Kidney (tissue), 14 donors: ENCODE measurements around the gene EIF4B. TPM values are rescaled to one million over a fixed set of nuclear protein-coding genes. Genes with fewer than 3 reads are reported as not detected.

Experiments used
- DNase-seq, 5 donors: peaks; one replicate each; pipeline ENCODE4 v3.0.0-alpha.2; 2013 to 2020
- FAIRE-seq: peaks from 2 replicates; lab custom pipeline; 2012; peaks lifted over from hg19 to GRCh38; lab: Jason Lieb, UNC
- H3K27ac ChIP-seq, 2 donors: one replicate each; pipeline ENCODE4 v1.7.0; 2013; ENCODE audit warnings: low read depth in 2 of 2, low read length in 2 of 2, inconsistent platforms in 1 of 2
- H3K27me3 ChIP-seq: one replicate; pipeline ENCODE4 v1.7.1; 2013; ENCODE audit warnings: low read length, inconsistent platforms; ENCODE audit not compliant: control insufficient read depth, insufficient read depth
- H3K36me3 ChIP-seq, 3 donors: one replicate each; pipeline versions ENCODE4 v1.7.0 to v1.7.1; 2013; ENCODE audit warnings: low read length in 3 of 3, control low read depth in 1 of 3, inconsistent platforms in 1 of 3; ENCODE audit not compliant: insufficient read depth in 3 of 3, control insufficient read depth in 2 of 3
- H3K4me1 ChIP-seq, 3 donors: one replicate each; pipeline versions ENCODE4 v1.7.0 to v1.7.1; 2013; ENCODE audit warnings: low read length in 3 of 3, inconsistent platforms in 1 of 3, low read depth in 1 of 3; ENCODE audit not compliant: control insufficient read depth in 2 of 3, insufficient read depth in 2 of 3
- H3K4me3 ChIP-seq, 3 donors: one replicate each; pipeline versions ENCODE4 v1.7.0 to v1.8.1; 2013; ENCODE audit warnings: low read length in 3 of 3, control low read depth in 1 of 3, inconsistent platforms in 1 of 3
- H3K9ac ChIP-seq, 3 donors: one replicate each; pipeline versions ENCODE4 v1.7.0 to v1.7.1; 2013; ENCODE audit warnings: low read length in 3 of 3, control low read depth in 1 of 3, inconsistent platforms in 1 of 3
- H3K9me3 ChIP-seq, 3 donors: one replicate each; pipeline versions ENCODE4 v1.7.0 to v1.7.1; 2013; ENCODE audit warnings: low read length in 3 of 3, control low read depth in 1 of 3, inconsistent platforms in 1 of 3; ENCODE audit not compliant: control insufficient read depth in 2 of 3, insufficient read depth in 1 of 3
- intact Hi-C: fragments of 100-400 bp; cut with DNase I; formaldehyde crosslinking; loops from one replicate; pipeline ENCODE4 v1.11.1; 2022
- polyA plus RNA-seq: library from polyadenylated mRNA; stranded (reverse); fragments of 350-450 nt; fragmentation: Illumina TruSeq; extraction: RNeasy Lipid Tissue Mini Kit (QIAGEN cat#74804); gene quantifications from one replicate; pipeline ENCODE4 v1.2.3, GENCODE V29; 2014; ENCODE audit warnings: low read depth, low replicate concordance; ENCODE audit not compliant: insufficient read depth
- total RNA-seq: library from RNA; stranded (reverse); fragmentation: NEBNext Ultra II Directional; extraction: Animal tissue kit (Norgen Biotek cat#: 25700); gene quantifications from one replicate; pipeline ENCODE4 v1.2.1, GENCODE V29; 2021
- TF ChIP-seq, protein P1 (sequence below): IDR thresholded peaks from 3 replicates; pipeline ENCODE4 v1.5.1; 2012; ENCODE audit warnings: mild to moderate bottlenecking, moderate library complexity, borderline replicate concordance; ENCODE audit not compliant: insufficient read depth; ENCODE audit errors: extremely low read depth
- donor health status: control.
- donor health status: control.
- donor health status: control.
- donor health status: control.
- donor health status: control.
- donor health status: DM: yes; HTN: yes; CAD: no.
- donor health status: Normal renal cell carcinoma (clear cell type).

Gene EIF4B
- total and polyA plus RNA-seq, 2 donors from 2014 or later: 114 to 417 TPM

- Histone ChIP-seq H3K27ac (no peak overlapping the region), H3K27me3 (no peaks in the 10 kb centered on the region), H3K4me1 (peaks cover 0 to 9% (median 0%) of the 10 kb centered on the region in 3 donors), H3K9ac (no peak overlapping the region), H3K9me3 (no peaks in the 10 kb centered on the region), H3K36me3 (no peaks in the 10 kb centered on the region), H3K4me3 (no peak overlapping the region)
- FAIRE-seq (no peak), DNase-seq (peak in 2 of 5 donors; percentile 55 to 58)
- TF ChIP-seq, protein P1, sequence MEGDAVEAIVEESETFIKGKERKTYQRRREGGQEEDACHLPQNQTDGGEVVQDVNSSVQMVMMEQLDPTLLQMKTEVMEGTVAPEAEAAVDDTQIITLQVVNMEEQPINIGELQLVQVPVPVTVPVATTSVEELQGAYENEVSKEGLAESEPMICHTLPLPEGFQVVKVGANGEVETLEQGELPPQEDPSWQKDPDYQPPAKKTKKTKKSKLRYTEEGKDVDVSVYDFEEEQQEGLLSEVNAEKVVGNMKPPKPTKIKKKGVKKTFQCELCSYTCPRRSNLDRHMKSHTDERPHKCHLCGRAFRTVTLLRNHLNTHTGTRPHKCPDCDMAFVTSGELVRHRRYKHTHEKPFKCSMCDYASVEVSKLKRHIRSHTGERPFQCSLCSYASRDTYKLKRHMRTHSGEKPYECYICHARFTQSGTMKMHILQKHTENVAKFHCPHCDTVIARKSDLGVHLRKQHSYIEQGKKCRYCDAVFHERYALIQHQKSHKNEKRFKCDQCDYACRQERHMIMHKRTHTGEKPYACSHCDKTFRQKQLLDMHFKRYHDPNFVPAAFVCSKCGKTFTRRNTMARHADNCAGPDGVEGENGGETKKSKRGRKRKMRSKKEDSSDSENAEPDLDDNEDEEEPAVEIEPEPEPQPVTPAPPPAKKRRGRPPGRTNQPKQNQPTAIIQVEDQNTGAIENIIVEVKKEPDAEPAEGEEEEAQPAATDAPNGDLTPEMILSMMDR: peak; percentile 46
- intact Hi-C loops: no loop called here
Measured at GRCh38 chr12:52975820-52976573, 30.3 kb upstream of the EIF4B start.

DNA sequence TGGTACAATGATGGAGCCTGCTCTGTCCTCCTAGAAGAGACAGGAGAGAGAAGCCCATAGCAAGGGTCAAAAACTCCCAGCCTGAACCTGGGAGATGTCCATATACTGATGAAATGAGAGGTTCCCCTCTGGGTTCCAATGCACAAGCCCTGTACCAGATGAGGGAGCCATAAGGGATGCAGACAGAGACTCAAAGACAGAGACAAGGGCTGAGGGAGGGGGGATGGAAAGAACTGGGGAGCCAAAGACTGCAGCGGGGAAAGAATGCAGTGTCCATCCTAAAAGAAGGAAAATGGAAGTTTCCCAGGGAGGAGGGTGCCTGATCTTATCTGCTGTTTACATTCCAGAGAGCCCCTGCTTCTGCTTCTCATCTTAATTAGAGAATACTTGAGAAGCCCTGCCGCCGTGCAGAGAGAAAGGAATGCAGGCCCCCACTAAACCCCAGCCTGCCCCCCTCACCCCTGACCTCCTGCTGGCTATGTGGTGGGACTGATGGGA is 29.6 kb upstream of the EIF4B start:
- TF ChIP-seq, protein P1: no peak
- FAIRE-seq: no peak
- DNase-seq: peak in 4 of 5 donors; percentile 54 to 85 (median 62)
- no peak overlapping the region for H3K4me3 ChIP-seq
- H3K4me1 ChIP-seq: peaks cover 0 to 11% (median 0%) of the 10 kb centered on the region in 3 donors
- no peak overlapping the region for H3K27ac ChIP-seq
- no peak overlapping the region for H3K9ac ChIP-seq
- no peaks in the 10 kb centered on the region for H3K36me3 ChIP-seq
- intact Hi-C loops: no loop called here
- no peaks in the 10 kb centered on the region for H3K27me3 ChIP-seq
- no peaks in the 10 kb centered on the region for H3K9me3 ChIP-seq

DNA sequence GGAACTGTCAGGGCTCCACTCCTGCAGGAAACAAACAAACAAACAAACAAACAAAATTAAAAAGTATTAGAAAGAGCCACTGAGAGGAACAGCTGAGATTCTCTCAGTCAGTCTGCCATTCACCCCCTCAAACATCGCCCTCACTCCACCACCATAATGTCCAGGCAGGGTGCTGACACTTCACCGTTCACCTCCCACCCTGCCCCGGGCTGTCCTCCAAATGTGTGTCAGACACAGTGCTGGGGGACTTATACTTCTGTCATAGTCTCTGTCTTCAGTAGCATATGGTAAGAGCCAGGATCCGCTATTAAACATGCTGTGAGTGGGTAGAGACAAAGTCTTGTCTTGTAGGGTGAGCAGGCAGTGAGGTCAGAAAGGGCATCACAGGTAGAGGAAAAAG is 29.1 kb upstream of the EIF4B start:
- no peak for FAIRE-seq
- intact Hi-C loops: no loop called here
- Histone ChIP-seq H3K4me3 (no peak overlapping the region), H3K4me1 (peaks cover 0 to 11% (median 0%) of the 10 kb centered on the region in 3 donors), H3K27ac (no peak overlapping the region), H3K9me3 (no peaks in the 10 kb centered on the region), H3K9ac (no peak overlapping the region), H3K36me3 (no peaks in the 10 kb centered on the region), H3K27me3 (no peaks in the 10 kb centered on the region)
- TF ChIP-seq, protein P1: no peak
- peak in 2 of 5 donors; percentile 35 to 51 for DNase-seq
